Epithelial cell of umbilical artery (primary cell): ENCODE measurements around the gene THRA. TPM values are rescaled to one million over a fixed set of nuclear protein-coding genes. Genes with fewer than 3 reads are reported as not detected.

ENCODE experiments used
- total RNA-seq: library from RNA; depleted of rRNA; stranded (reverse); fragments of >200 nt; gene quantifications from 2 replicates; pipeline ENCODE4 v1.2.3, GENCODE V29; 2014

THRA gene, protein sequence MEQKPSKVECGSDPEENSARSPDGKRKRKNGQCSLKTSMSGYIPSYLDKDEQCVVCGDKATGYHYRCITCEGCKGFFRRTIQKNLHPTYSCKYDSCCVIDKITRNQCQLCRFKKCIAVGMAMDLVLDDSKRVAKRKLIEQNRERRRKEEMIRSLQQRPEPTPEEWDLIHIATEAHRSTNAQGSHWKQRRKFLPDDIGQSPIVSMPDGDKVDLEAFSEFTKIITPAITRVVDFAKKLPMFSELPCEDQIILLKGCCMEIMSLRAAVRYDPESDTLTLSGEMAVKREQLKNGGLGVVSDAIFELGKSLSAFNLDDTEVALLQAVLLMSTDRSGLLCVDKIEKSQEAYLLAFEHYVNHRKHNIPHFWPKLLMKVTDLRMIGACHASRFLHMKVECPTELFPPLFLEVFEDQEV
- 11.7 and 17.0 TPM in 2 replicates for total RNA-seq

DNA sequence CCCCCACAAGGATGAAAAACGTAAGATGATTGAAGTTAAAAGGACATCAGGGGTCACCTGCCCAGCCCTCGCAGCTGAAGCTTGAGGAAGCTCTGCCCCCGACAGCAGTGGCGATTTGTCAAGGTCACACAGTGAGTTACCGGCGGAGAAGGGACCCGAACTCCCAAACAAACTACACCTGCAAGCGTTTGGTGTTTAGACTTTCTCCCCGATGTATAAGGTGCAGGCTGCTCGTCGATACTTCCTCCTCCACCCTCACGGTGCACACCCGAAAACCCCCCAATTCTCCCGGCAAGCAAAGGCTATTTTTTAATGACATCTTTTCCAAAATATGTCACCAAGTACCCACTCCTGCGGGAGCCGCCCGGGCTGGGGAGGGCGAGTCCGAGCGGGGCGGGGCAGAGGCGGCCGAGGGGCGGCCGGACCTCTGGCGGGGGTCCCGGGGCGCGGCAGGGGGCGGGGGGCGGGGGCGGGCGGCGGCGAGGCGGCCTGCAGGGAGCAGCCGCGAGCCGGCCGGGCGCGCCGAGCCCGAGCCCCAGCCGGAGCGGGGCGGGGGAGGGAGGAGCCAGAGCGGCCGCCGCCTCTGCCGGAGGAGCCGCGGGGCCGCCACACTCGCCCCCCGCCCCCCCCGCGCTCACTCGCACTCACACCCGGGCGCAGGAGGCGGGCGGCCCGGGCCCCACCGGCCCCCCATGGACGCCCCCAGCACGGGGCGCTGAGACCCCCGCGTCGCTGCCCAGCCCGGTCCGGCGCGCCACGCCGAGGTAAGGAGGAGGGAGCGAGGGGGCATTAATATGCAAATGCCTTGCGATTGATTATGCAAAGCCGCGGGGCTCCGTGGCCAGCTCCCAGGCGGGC, at the start of gene THRA:
Gene THRA (plus strand): TSS at position 637 of the 858 bp plus-strand sequence. CDS start 11,524 bp downstream, outside the sequence.

DNA sequence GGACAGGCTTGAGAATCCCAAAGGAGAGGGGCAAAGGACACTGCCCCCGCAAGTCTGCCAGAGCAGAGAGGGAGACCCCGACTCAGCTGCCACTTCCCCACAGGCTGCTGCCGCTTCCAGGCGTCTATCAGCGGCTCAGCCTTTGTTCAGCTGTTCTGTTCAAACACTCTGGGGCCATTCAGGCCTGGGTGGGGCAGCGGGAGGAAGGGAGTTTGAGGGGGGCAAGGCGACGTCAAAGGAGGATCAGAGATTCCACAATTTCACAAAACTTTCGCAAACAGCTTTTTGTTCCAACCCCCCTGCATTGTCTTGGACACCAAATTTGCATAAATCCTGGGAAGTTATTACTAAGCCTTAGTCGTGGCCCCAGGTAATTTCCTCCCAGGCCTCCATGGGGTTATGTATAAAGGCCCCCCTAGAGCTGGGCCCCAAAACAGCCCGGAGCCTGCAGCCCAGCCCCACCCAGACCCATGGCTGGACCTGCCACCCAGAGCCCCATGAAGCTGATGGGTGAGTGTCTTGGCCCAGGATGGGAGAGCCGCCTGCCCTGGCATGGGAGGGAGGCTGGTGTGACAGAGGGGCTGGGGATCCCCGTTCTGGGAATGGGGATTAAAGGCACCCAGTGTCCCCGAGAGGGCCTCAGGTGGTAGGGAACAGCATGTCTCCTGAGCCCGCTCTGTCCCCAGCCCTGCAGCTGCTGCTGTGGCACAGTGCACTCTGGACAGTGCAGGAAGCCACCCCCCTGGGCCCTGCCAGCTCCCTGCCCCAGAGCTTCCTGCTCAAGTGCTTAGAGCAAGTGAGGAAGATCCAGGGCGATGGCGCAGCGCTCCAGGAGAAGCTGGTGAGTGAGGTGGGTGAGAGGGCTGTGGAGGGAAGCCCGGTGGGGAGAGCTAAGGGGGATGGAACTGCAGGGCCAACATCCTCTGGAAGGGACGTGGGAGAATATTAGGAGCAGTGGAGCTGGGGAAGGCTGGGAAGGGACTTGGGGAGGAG, 47.5 kb upstream of the THRA start, which contains the start of gene CSF3:
Gene CSF3 (plus strand): TSS at position 436 of the 993 bp plus-strand sequence. CDS start 35 bp downstream, at position 471.

GRCh38 chr17:40100419-40100668, 37.6 kb downstream of the THRA start, which contains the start of gene NR1D1:
Gene NR1D1 (minus strand): TSS chr17:40100589. CDS start chr17:40100094, 495 bp downstream.

GRCh38 chr17:40121181-40122135, 58.7 kb downstream of the THRA start, which contains the start of gene MSL1:
Gene MSL1 (plus strand): TSS chr17:40121971. CDS start chr17:40122613, 642 bp downstream.

Other genes starting within 250 kb of the THRA start
- under 0.01 TPM in 1 of 2 replicates, not detected in the other for gene IKZF3, start 198.7 kb upstream of the THRA start, total RNA-seq
- not detected in 2 replicates for gene ZPBP2, start 194.8 kb upstream of the THRA start, total RNA-seq
- gene GSDMB, start 144.3 kb upstream of the THRA start, total RNA-seq = 0.65 and 2.7 TPM in 2 replicates
- gene ORMDL3, start 135.4 kb upstream of the THRA start, total RNA-seq = 21.4 and 23.1 TPM in 2 replicates
- not detected in 2 replicates for gene LRRC3C, start 135.2 kb upstream of the THRA start, total RNA-seq
- gene GSDMA, start 100.0 kb upstream of the THRA start, total RNA-seq = not detected in 2 replicates
- gene PSMD3, start 82.2 kb upstream of the THRA start, total RNA-seq = 105 and 155 TPM in 2 replicates
- gene CSF3, start 47.5 kb upstream of the THRA start, total RNA-seq = 0.46 and 0.97 TPM in 2 replicates
- gene MED24, start 8.6 kb upstream of the THRA start, total RNA-seq = 36.3 and 48.4 TPM in 2 replicates
- 0.30 and 0.32 TPM in 2 replicates for gene NR1D1, start 37.6 kb downstream of the THRA start, total RNA-seq
- gene MSL1, start 59.0 kb downstream of the THRA start, total RNA-seq = 28.3 and 36.8 TPM in 2 replicates
- gene CASC3, start 77.6 kb downstream of the THRA start, total RNA-seq = 20.8 and 25.0 TPM in 2 replicates
- 0.91 and 2.9 TPM in 2 replicates for gene RAPGEFL1, start 114.5 kb downstream of the THRA start, total RNA-seq
- 3.6 and 4.4 TPM in 2 replicates for gene WIPF2, start 156.3 kb downstream of the THRA start, total RNA-seq
- 22.4 and 45.3 TPM in 2 replicates for gene CDC6, start 224.9 kb downstream of the THRA start, total RNA-seq
- 7.8 and 8.5 TPM in 2 replicates for gene RARA, start 246.2 kb downstream of the THRA start, total RNA-seq